Calu3 (cell line): Measurements from ENCODE around the gene TMEM242. TPM values are rescaled to one million over a fixed set of nuclear protein-coding genes. Genes with fewer than 3 reads are reported as not detected.

ENCODE experiments used
- BruUV-seq: library from RNA; stranded (reverse); fragments of 400-500 nt; replicated peaks from 2 replicates; lab custom pipeline; 2021; lab: Mats Ljungman, UMichigan
- CTCF ChIA-PET: fragments of 300-600 bp; sonication (Branson Sonifier 250); formaldehyde crosslinking; loops from one replicate; lab custom pipeline; 2022; ENCODE audit warnings: antibody characterized with exemption; lab: Charles Lee
- DNase-seq: peaks from one replicate; pipeline ENCODE4 v3.0.0; 2022
- H3K27ac Mint-ChIP-seq: one replicate; pipeline ENCODE4 v1.8.0; 2022; ENCODE audit warnings: mixed read lengths; ENCODE audit not compliant: unreplicated experiment
- H3K27me3 Mint-ChIP-seq: one replicate; pipeline ENCODE4 v1.8.0; 2022; ENCODE audit warnings: mixed read lengths; ENCODE audit not compliant: unreplicated experiment
- H3K36me3 Mint-ChIP-seq: one replicate; pipeline ENCODE4 v1.8.0; 2022; ENCODE audit warnings: mild to moderate bottlenecking, moderate library complexity, mixed read lengths; ENCODE audit not compliant: insufficient read depth, unreplicated experiment
- H3K4me1 Mint-ChIP-seq: one replicate; pipeline ENCODE4 v1.8.0; 2022; ENCODE audit warnings: mild to moderate bottlenecking, low read depth, mixed read lengths; ENCODE audit not compliant: unreplicated experiment
- H3K4me3 Mint-ChIP-seq: one replicate; pipeline ENCODE4 v1.8.0; 2022; ENCODE audit warnings: mild to moderate bottlenecking, low read depth, moderate library complexity, mixed read lengths; ENCODE audit not compliant: unreplicated experiment
- H3K9me3 Mint-ChIP-seq: one replicate; pipeline ENCODE4 v1.8.0; 2022; ENCODE audit warnings: low read depth, mixed read lengths; ENCODE audit not compliant: unreplicated experiment
- intact Hi-C: fragments of 100-400 bp; cut with micrococcal nuclease; formaldehyde crosslinking; loops from one replicate; pipeline ENCODE4 v1.10.0; 2022; ENCODE audit not compliant: unreplicated experiment
- total RNA-seq: library from RNA; stranded (reverse); gene quantifications from 2 replicates; pipeline ENCODE4 v1.2.3, GENCODE V29; 2022
- TF ChIP-seq, protein P1 (sequence below): fragments of 200-600 bp; IDR thresholded peaks from one replicate; pipeline ENCODE4 v1.8.0; 2022; ENCODE audit warnings: antibody characterized with exemption; ENCODE audit not compliant: unreplicated experiment

The TMEM242 gene
- total RNA-seq, 1 experiment from 2014 or later, result 7.9 TPM

DNA sequence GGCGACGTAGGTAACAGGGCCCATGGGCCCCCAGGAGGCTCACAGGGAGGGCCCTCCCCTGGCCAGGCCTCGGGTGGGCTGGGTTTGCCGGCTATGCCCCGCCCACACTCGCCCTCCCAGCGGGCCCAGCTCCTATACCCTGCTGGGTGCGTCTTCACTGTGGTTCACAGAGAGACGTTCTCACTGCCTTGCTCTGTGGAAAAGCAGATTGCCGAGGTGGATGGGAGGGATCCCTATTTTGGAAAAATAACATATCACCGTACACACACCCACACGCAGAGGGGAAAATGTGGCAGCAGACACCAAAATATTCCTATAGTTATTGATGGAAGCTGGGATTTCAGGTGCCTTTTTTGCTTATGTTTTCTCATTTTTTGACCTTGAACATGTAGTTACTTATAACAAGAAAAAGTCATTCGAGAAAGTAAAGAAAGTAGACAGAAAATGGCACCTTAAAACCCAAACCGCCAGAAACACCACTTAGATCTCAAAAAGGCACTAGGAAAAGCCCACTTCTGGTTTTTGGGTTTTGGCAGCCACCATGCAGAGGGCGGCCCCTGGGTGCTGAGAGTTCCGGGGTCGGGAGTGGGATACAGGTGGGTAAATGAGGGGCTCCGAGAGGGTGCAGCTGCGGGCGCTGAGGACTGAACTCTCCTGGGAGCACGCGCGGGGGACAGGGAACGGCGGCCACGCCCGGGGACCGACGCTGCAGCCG lies 49.4 kb downstream of the TMEM242 start:
- BruUV-seq, result no TSS peak

DNA sequence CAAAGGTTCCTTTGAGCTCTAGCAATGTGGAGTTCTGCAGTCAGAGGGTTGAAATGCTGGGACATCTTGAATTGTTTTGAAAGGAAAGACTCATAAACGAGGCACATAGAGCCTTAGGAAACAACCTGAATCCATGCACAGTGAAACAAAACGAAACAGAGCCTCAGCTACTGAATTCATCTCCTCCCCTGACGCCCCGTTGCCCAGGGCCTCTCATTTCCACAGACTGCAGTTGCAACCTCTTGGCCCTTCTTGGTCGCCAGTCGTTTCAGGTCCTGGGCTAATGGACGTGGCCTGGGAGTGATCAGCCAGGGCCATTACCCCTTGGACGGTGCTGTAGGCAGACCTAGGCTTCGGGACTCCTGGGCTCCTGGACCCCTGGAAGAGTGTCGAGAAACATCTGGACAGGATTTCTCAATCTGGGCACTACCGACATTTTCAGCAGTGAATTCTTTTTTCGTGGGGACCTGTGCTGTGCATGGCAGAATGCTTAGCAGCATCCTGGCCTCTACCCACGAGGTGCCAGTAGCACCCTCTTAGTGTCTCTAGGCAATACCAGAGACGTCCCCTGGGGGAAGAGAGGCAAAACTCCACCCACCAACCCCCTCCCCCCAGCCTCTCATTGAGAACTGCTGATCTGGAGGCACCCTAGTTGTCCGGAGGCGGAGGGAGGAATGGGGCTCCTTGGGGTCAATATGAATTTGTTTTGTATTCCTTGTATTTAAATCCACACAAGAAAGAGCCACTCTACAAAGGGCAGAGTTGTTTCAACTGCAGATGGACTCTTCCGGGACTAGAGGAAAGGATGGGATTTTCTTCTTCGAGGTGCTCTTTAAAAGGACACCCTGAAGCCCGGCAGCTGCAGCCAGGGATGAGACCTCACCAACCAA lies 50.2 kb downstream of the TMEM242 start:
- BruUV-seq, result no TSS peak
- TF ChIP-seq, protein P1, sequence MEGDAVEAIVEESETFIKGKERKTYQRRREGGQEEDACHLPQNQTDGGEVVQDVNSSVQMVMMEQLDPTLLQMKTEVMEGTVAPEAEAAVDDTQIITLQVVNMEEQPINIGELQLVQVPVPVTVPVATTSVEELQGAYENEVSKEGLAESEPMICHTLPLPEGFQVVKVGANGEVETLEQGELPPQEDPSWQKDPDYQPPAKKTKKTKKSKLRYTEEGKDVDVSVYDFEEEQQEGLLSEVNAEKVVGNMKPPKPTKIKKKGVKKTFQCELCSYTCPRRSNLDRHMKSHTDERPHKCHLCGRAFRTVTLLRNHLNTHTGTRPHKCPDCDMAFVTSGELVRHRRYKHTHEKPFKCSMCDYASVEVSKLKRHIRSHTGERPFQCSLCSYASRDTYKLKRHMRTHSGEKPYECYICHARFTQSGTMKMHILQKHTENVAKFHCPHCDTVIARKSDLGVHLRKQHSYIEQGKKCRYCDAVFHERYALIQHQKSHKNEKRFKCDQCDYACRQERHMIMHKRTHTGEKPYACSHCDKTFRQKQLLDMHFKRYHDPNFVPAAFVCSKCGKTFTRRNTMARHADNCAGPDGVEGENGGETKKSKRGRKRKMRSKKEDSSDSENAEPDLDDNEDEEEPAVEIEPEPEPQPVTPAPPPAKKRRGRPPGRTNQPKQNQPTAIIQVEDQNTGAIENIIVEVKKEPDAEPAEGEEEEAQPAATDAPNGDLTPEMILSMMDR, result no peak
- CTCF ChIA-PET, result no interaction called here
- Mint-ChIP-seq H3K4me3 (peak overlapping the region; percentile 83), H3K27me3 (no peaks in the 10 kb centered on the region), H3K36me3 (peaks cover 12% of the 10 kb centered on the region), H3K4me1 (no peaks in the 10 kb centered on the region), H3K9me3 (peaks cover 9% of the 10 kb centered on the region), H3K27ac (no peak overlapping the region)
- intact Hi-C loops, result loop anchor here (2.0 kb wide), 1 partner anchor 46 kb away; no protein-coding TSS in a partner anchor
- DNase-seq, result no peak

More for the DNA sequence above, 49.4 kb downstream of the TMEM242 start:
- Mint-ChIP-seq H3K36me3 (peaks cover 12% of the 10 kb centered on the region), H3K27me3 (no peaks in the 10 kb centered on the region), H3K4me1 (no peaks in the 10 kb centered on the region), H3K4me3 (peak overlapping the region; percentile 83), H3K9me3 (peaks cover 9% of the 10 kb centered on the region), H3K27ac (no peak overlapping the region)
- intact Hi-C loops, result loop anchor here (2.0 kb wide), 1 partner anchor 47 kb away; no protein-coding TSS in a partner anchor
- CTCF ChIA-PET, result interaction anchor here (0.5 to 1.7 kb wide), 3 partner anchors 19 to 684 kb away, joined by 3 to 4 read pairs (median 3); no protein-coding TSS in a partner anchor
- peak; percentile 8 for DNase-seq
- TF ChIP-seq, protein P1, result no peak

DNA sequence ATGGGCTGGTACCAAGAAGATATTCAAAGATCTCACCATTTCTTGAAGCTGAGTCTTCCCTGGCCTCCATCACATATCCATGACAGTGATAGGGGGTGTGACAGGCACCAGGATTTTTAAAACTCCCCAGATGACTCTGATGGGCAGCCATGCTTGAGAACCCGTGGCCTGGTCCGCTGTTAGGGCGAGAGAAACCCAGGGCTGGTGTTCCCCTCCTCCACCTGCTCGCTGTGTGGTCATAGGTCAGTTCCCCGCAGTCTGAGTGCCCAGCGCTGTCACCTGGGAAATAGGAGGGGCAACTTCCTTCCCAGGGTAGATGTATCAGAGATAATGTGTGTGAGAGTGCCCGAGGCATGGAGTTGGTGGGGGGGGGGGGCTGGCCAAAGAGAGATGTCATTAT lies 50.9 kb downstream of the TMEM242 start:
- no peaks in the 10 kb centered on the region for H3K4me1 Mint-ChIP-seq
- BruUV-seq, result no TSS peak

DNA sequence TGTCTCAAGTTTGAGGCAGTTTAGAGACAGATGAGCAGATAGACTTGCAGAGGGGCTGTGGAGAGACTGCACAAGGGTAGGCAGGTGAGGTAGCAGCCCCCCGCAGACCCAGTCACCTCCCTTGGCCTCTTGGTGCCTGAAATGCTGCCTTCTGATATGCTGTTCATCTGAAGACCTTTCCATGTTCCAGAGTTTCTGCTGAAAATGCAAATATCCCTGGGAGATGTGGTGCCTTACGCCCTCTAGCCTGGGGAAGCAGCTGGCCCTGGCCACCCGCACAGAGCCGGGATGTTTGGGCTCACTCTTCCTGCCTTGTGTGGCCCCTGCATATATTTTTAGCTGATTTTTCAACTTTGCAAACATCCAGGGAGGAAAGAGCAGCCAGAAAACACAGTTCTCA lies 51.4 kb downstream of the TMEM242 start:
- Mint-ChIP-seq H3K36me3 (peaks cover 12% of the 10 kb centered on the region), H3K27me3 (no peaks in the 10 kb centered on the region), H3K4me3 (no peak overlapping the region), H3K27ac (no peak overlapping the region), H3K9me3 (peaks cover 9% of the 10 kb centered on the region), H3K4me1 (no peaks in the 10 kb centered on the region)
- BruUV-seq, result no TSS peak
- DNase-seq, result no peak
- CTCF ChIA-PET, result no interaction called here
- intact Hi-C loops, result loop anchor here (2.0 kb wide), 1 partner anchor 45 kb away; no protein-coding TSS in a partner anchor
- TF ChIP-seq, protein P1, result no peak

More for the DNA sequence above, 50.9 kb downstream of the TMEM242 start:
- intact Hi-C loops, result loop anchor here (2.0 kb wide), 1 partner anchor 46 kb away; no protein-coding TSS in a partner anchor
- no peak overlapping the region for H3K27ac Mint-ChIP-seq
- no peaks in the 10 kb centered on the region for H3K27me3 Mint-ChIP-seq
- no peak overlapping the region for H3K4me3 Mint-ChIP-seq
- CTCF ChIA-PET, result no interaction called here
- H3K9me3 Mint-ChIP-seq, result peaks cover 9% of the 10 kb centered on the region
- TF ChIP-seq, protein P1, result no peak
- H3K36me3 Mint-ChIP-seq, result peaks cover 12% of the 10 kb centered on the region
- DNase-seq, result no peak
